HepG2 (cell line): ENCODE data around the gene MYO10. TPM values are rescaled to one million over a fixed set of nuclear protein-coding genes. Genes with fewer than 3 reads are reported as not detected.

Source experiments
- ATAC-seq: fragments of 200-7000 bp; cut with Tn5 transposase; 3 replicates; pipeline ENCODE4 v1.9.1; 2020; ENCODE audit warnings: mild to moderate bottlenecking, moderate library complexity
- BruUV-seq: library from RNA; stranded (reverse); fragments of 400-500 nt; replicated peaks from 2 replicates; lab custom pipeline; 2021; lab: Mats Ljungman, UMichigan
- CTCF ChIA-PET: fragments of 300-600 bp; formaldehyde crosslinking; extraction: SDS; loops from one replicate; lab custom pipeline; 2021; ENCODE audit warnings: low total read pairs, inconsistent platforms, low intra/inter-chr PET ratio; lab: Yijun Ruan, JAX
- POLR2A ChIA-PET: fragments of 350-600 bp; sonication (Branson Sonifier 250); formaldehyde crosslinking; loops from one replicate; lab custom pipeline; 2020; ENCODE audit warnings: antibody characterized with exemption, inconsistent platforms; lab: Yijun Ruan, JAX
- DNase-seq: peaks from one replicate; pipeline ENCODE4 v3.0.0-alpha.2; 2015; ENCODE audit warnings: low spot score
- FAIRE-seq: peaks from 3 replicates; lab custom pipeline; 2011; peaks lifted over from hg19 to GRCh38; lab: Jason Lieb, UNC
- H2AFZ ChIP-seq: one replicate; pipeline ENCODE4 v1.6.1; 2011; ENCODE audit warnings: low read length, inconsistent platforms
- H3K27ac ChIP-seq: fragments of 300-600 bp; 3 replicates; pipeline ENCODE4 v1.8.0; 2011; ENCODE audit warnings: mixed run types, mild to moderate bottlenecking, mixed read lengths, low read length, inconsistent platforms; ENCODE audit not compliant: insufficient read depth; ENCODE audit errors: extremely low read length
- H3K27me3 ChIP-seq, 2 experiments: fragments of 200-600 bp in 1 of 2; 2 replicates in 1 of 2; 3 replicates in 1 of 2; pipeline versions ENCODE4 v1.6.0 to v1.8.0; 2011; ENCODE audit warnings: low read length in 2 of 2, mild to moderate bottlenecking in 2 of 2, moderate library complexity in 2 of 2, inconsistent platforms in 1 of 2; ENCODE audit not compliant: insufficient read depth in 2 of 2, control insufficient read depth in 1 of 2
- H3K36me3 ChIP-seq, 2 experiments: fragments of 200-600 bp in 1 of 2; replicated peaks in 1 of 2; 2 replicates in 1 of 2; 3 replicates in 1 of 2; pipeline versions ENCODE4 v1.5.1 to v1.8.0; 2011; ENCODE audit warnings: low read length in 2 of 2, inconsistent platforms in 1 of 2; ENCODE audit not compliant: insufficient read depth in 2 of 2, control insufficient read depth in 1 of 2
- H3K4me1 ChIP-seq: 2 replicates; pipeline ENCODE4 v1.5.1; 2012; ENCODE audit warnings: low read length, inconsistent platforms; ENCODE audit not compliant: insufficient read depth
- H3K4me2 ChIP-seq: 2 replicates; pipeline ENCODE4 v1.6.0; 2011; ENCODE audit warnings: low read depth, low read length, inconsistent platforms
- H3K4me3 ChIP-seq, 3 experiments: fragments of 200-600 bp in 1 of 3; sonication (generic), shearing (Covaris generic) in 1 of 3; replicated peaks in 1 of 3; 2 replicates each; pipeline ENCODE4 v1.5.1; 2011 to 2016; ENCODE audit warnings: low read length in 3 of 3, inconsistent platforms in 2 of 3, low read depth in 2 of 3, mild to moderate bottlenecking in 2 of 3, control low read depth in 1 of 3, mixed read lengths in 1 of 3; ENCODE audit not compliant: insufficient read depth in 1 of 3
- H3K79me2 ChIP-seq: one replicate; pipeline ENCODE4 v1.6.1; 2011; ENCODE audit warnings: low read length, inconsistent platforms; ENCODE audit not compliant: insufficient read depth
- H3K9ac ChIP-seq: 2 replicates; pipeline ENCODE4 v1.6.0; 2011; ENCODE audit warnings: mild to moderate bottlenecking, low read depth, low read length, inconsistent platforms; ENCODE audit not compliant: insufficient read depth
- H3K9me3 ChIP-seq: 2 replicates; pipeline ENCODE4 v1.5.1; 2012; ENCODE audit warnings: mild to moderate bottlenecking, low read length
- H4K20me1 ChIP-seq: 2 replicates; pipeline ENCODE4 v1.6.0; 2011; ENCODE audit warnings: inconsistent platforms, mild to moderate bottlenecking, low read length, moderate library complexity; ENCODE audit not compliant: insufficient read depth
- ATF7 ChIP-seq, 2 experiments: fragments of 450-650 bp in 1 of 2; sonication (generic) in 1 of 2; formaldehyde crosslinking in 1 of 2; IDR thresholded peaks; 2 replicates each; pipeline versions ENCODE4 v1.4.0 to v1.6.1; 2016 to 2020; ENCODE audit warnings: antibody characterized with exemption in 1 of 2, mild to moderate bottlenecking in 1 of 2, missing genetic modification reagents in 1 of 2
- HMG20B ChIP-seq: conservative IDR thresholded peaks from 2 replicates; pipeline ENCODE4 v1.6.1; 2016; ENCODE audit warnings: missing genetic modification reagents, missing compliant biosample characterization
- IRX3 ChIP-seq: sonication (generic); formaldehyde crosslinking; IDR thresholded peaks from 2 replicates; pipeline ENCODE4 v1.8.1; 2023; ENCODE audit warnings: mild to moderate bottlenecking, low read depth, missing genetic modification reagents, borderline replicate concordance
- KDM6A ChIP-seq: IDR thresholded peaks from 2 replicates; pipeline ENCODE4 v1.6.1; 2016; ENCODE audit warnings: low read depth
- MXD4 ChIP-seq: IDR thresholded peaks from 2 replicates; pipeline ENCODE4 v1.6.1; 2016; ENCODE audit warnings: mild to moderate bottlenecking, missing biosample characterization, missing genetic modification reagents
- POGZ ChIP-seq: sonication (generic); formaldehyde crosslinking; IDR thresholded peaks from 2 replicates; pipeline ENCODE4 v1.4.0; 2020; ENCODE audit warnings: mild to moderate bottlenecking, missing genetic modification reagents
- RBFOX2 ChIP-seq: fragments of 200-400 bp; formaldehyde crosslinking; IDR thresholded peaks from 2 replicates; pipeline ENCODE4 v1.6.1; 2017; ENCODE audit warnings: low read depth, mild to moderate bottlenecking, low read length
- SP5 ChIP-seq: IDR thresholded peaks from 2 replicates; pipeline ENCODE4 v1.6.1; 2016; ENCODE audit warnings: low read depth, borderline replicate concordance
- XBP1 ChIP-seq: sonication (generic); formaldehyde crosslinking; IDR thresholded peaks from 2 replicates; pipeline ENCODE4 v1.5.0; 2020; ENCODE audit warnings: missing genetic modification reagents
- ZBTB7A ChIP-seq: sonication (generic); formaldehyde crosslinking; IDR thresholded peaks from 2 replicates; pipeline ENCODE4 v1.8.0; 2022; ENCODE audit warnings: mild to moderate bottlenecking, missing genetic modification reagents
- ZNF451 ChIP-seq: sonication (generic); formaldehyde crosslinking; IDR thresholded peaks from 2 replicates; pipeline ENCODE4 v1.5.0; 2020; ENCODE audit warnings: mild to moderate bottlenecking, missing genetic modification reagents
- ZNF460 ChIP-seq: sonication (generic); formaldehyde crosslinking; IDR thresholded peaks from 2 replicates; pipeline ENCODE4 v1.5.1; 2020; ENCODE audit warnings: missing genetic modification reagents, mild to moderate bottlenecking, borderline replicate concordance
- ZNF841 ChIP-seq: sonication (generic); formaldehyde crosslinking; IDR thresholded peaks from 2 replicates; pipeline ENCODE4 v1.8.1; 2023; ENCODE audit warnings: missing genetic modification reagents, borderline replicate concordance
- WGBS: methylation state at CpG from one replicate; pipeline ENCODE4 v1.1.6; 2017; ENCODE audit warnings: low lambda C conversion rate; 5-methylcytosine and 5-hydroxymethylcytosine counted together
- in situ Hi-C: cut with HindIII; loops from 2 replicates; pipeline ENCODE4 v1.10.0; 2017; ENCODE audit warnings: low pct_unique_long_range_greater_than_20kb; ENCODE audit not compliant: extremely low pct_ligation_motif_present
- intact Hi-C: fragments of 100-400 bp; cut with micrococcal nuclease; formaldehyde crosslinking; loops from one replicate; pipeline ENCODE4 v1.10.0; 2022; ENCODE audit not compliant: unreplicated experiment
- polyA plus RNA-seq, 8 experiments: library from polyadenylated mRNA; depleted of rRNA in 3 of 8; stranded (reverse) in 7 of 8; unstranded in 1 of 8; fragments of >200 nt; fragmentation: Illumina TruSeq in 4 of 8; extraction: Trizol in 4 of 8; gene quantifications; 2 replicates each; pipeline versions ENCODE4 v1.2.1 to v1.2.3, GENCODE V29; 2011 to 2016; ENCODE audit warnings: low read depth in 4 of 8, missing spikeins in 1 of 8, mixed read lengths in 1 of 8; ENCODE audit not compliant: insufficient read depth in 1 of 8
- total RNA-seq, 5 experiments: library from RNA; depleted of rRNA; stranded (reverse); fragments of >200 nt; fragmentation: Illumina TruSeq; extraction: Trizol; gene quantifications; 2 replicates each; pipeline ENCODE4 v1.2.3, GENCODE V29; 2016; ENCODE audit warnings: low read depth in 1 of 5
- TF ChIP-seq, protein P1 (sequence below): sonication (generic); formaldehyde crosslinking; IDR thresholded peaks from 2 replicates; pipeline ENCODE4 v1.5.0; 2020; ENCODE audit warnings: missing genetic modification reagents, mild to moderate bottlenecking, borderline replicate concordance
- TF ChIP-seq, protein P2 (sequence below): sonication (generic); formaldehyde crosslinking; IDR thresholded peaks from 2 replicates; pipeline ENCODE4 v1.4.0; 2020; ENCODE audit warnings: missing genetic modification reagents
- TF ChIP-seq, protein P3 (sequence below): sonication (generic); formaldehyde crosslinking; IDR thresholded peaks from 2 replicates; pipeline ENCODE4 v1.8.0; 2022; ENCODE audit warnings: missing genetic modification reagents, low read depth, mild to moderate bottlenecking, borderline replicate concordance
- TF ChIP-seq, protein P4 (sequence below): sonication (generic); formaldehyde crosslinking; IDR thresholded peaks from 2 replicates; pipeline ENCODE4 v1.5.0; 2020; ENCODE audit warnings: missing genetic modification reagents
- TF ChIP-seq, protein P5 (sequence below): sonication (generic); formaldehyde crosslinking; IDR thresholded peaks from 2 replicates; pipeline ENCODE4 v1.4.0; 2020; ENCODE audit warnings: low read depth, missing genetic modification reagents

MYO10 gene
- total and polyA plus RNA-seq, 2 of the 13 experiments (the other 11 are each of a cell fraction or from before 2014, with no cell fraction given) = 4.5 to 14.0 TPM

DNA sequence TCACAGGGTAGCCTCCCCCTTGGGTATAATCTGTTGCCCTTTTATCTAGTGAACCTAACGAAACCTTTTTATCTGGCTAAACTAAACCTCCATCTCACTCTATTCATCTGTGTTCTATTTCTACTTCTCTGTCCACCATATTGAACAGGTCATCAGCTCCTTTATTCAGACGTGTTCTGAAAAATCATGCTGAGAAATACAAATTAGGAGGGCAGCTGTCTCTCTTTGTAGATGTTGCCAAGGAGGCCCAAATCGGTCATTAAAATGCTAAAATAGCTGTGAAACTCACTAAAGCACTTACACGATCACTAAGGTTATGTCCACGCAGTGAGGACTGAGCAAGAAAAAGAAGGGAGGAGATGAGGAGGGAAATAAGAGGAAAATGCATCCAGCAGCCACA is 203.7 kb downstream of the MYO10 start:
- H3K36me3 ChIP-seq = peaks cover 1 to 23% of the 10 kb centered on the region in 2 experiments; a peak in 4 of 5 replicates
- FAIRE-seq = no peak
- TF ChIP-seq, protein P1, sequence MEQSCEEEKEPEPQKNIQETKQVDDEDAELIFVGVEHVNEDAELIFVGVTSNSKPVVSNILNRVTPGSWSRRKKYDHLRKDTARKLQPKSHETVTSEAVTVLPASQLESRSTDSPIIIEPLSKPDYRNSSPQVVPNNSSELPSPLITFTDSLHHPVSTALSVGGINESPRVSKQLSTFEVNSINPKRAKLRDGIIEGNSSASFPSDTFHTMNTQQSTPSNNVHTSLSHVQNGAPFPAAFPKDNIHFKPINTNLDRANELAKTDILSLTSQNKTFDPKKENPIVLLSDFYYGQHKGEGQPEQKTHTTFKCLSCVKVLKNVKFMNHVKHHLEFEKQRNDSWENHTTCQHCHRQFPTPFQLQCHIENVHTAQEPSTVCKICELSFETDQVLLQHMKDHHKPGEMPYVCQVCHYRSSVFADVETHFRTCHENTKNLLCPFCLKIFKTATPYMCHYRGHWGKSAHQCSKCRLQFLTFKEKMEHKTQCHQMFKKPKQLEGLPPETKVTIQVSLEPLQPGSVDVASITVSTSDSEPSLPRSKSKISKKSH (CRISPR knock-in tag) = no peak
- TF ChIP-seq ZBTB7A (CRISPR knock-in tag) = no peak
- TF ChIP-seq POGZ = no peak
- no peak for TF ChIP-seq KDM6A
- TF ChIP-seq ZNF451 = no peak
- TF ChIP-seq ATF7 (IDR thresholded peaks at IDR 0.05) = no peak
- TF ChIP-seq ATF7 (CRISPR knock-in tag; IDR thresholded peaks at IDR 0.05) = no peak
- no peak for TF ChIP-seq SP5 (CRISPR knock-in tag)
- no peak for TF ChIP-seq MXD4 (CRISPR knock-in tag)
- TF ChIP-seq ZNF460 (CRISPR knock-in tag) = no peak
- TF ChIP-seq, protein P2, sequence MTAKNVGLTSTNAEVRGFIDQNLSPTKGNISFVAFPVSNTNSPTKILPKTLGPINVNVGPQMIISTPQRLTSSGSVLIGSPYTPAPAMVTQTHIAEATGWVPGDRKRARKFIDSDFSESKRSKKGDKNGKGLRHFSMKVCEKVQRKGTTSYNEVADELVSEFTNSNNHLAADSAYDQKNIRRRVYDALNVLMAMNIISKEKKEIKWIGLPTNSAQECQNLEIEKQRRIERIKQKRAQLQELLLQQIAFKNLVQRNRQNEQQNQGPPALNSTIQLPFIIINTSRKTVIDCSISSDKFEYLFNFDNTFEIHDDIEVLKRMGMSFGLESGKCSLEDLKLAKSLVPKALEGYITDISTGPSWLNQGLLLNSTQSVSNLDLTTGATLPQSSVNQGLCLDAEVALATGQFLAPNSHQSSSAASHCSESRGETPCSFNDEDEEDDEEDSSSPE (CRISPR knock-in tag) = no peak
- TF ChIP-seq ZNF841 = no peak
- TF ChIP-seq, protein P3, sequence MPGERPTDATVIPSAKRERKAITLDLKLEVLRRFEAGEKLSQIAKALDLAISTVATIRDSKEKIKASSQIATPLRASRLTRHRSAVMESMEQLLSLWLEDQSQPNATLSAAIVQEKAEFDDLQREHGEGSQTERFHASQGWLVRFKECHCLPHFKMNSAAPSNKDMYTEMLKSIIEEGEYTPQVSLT = no peak
- no peak for TF ChIP-seq IRX3 (CRISPR knock-in tag)
- TF ChIP-seq HMG20B (CRISPR knock-in tag) = no peak
- TF ChIP-seq RBFOX2 = no peak
- no peak for TF ChIP-seq XBP1 (CRISPR knock-in tag)
- TF ChIP-seq, protein P4, sequence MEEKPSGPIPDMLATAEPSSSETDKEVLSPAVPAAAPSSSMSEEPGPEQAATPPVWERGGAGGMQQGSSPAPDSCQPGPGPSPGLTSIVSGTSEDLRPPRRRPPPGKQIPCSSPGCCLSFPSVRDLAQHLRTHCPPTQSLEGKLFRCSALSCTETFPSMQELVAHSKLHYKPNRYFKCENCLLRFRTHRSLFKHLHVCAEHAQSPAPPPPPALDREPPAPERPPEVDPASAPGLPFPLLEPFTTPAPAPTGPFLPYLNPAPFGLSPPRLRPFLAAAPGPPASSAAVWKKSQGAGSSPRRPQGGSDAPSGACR (CRISPR knock-in tag) = no peak
- TF ChIP-seq, protein P5, sequence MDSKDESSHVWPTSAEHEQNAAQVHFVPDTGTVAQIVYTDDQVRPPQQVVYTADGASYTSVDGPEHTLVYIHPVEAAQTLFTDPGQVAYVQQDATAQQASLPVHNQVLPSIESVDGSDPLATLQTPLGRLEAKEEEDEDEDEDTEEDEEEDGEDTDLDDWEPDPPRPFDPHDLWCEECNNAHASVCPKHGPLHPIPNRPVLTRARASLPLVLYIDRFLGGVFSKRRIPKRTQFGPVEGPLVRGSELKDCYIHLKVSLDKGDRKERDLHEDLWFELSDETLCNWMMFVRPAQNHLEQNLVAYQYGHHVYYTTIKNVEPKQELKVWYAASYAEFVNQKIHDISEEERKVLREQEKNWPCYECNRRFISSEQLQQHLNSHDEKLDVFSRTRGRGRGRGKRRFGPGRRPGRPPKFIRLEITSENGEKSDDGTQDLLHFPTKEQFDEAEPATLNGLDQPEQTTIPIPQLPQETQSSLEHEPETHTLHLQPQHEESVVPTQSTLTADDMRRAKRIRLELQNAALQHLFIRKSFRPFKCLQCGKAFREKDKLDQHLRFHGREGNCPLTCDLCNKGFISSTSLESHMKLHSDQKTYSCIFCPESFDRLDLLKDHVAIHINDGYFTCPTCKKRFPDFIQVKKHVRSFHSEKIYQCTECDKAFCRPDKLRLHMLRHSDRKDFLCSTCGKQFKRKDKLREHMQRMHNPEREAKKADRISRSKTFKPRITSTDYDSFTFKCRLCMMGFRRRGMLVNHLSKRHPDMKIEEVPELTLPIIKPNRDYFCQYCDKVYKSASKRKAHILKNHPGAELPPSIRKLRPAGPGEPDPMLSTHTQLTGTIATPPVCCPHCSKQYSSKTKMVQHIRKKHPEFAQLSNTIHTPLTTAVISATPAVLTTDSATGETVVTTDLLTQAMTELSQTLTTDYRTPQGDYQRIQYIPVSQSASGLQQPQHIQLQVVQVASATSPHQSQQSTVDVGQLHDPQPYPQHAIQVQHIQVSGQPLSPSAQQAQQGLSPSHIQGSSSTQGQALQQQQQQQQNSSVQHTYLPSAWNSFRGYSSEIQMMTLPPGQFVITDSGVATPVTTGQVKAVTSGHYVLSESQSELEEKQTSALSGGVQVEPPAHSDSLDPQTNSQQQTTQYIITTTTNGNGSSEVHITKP (CRISPR knock-in tag) = no peak

More for the DNA sequence above, 203.7 kb downstream of the MYO10 start:
- Histone ChIP-seq H4K20me1 (peaks cover 3% of the 10 kb centered on the region; the same call in 1 of the 2 replicates), H3K79me2 (peaks cover 67% of the 10 kb centered on the region), H3K27me3 (no peaks in the 10 kb centered on the region; a peak in 2 of 5 replicates), H3K4me1 (peaks cover 61% of the 10 kb centered on the region), H3K9ac (no peak overlapping the region), H3K9me3 (no peaks in the 10 kb centered on the region), H3K27ac (no peak overlapping the region), H3K4me3 (no peak overlapping the region), H3K4me2 (no peak overlapping the region), H2AFZ (no peak overlapping the region)
- in situ Hi-C loops = no loop called here
- no peak for DNase-seq
- intact Hi-C loops = loop anchor here (10.0 kb wide), 1 partner anchor 268 kb away; the partner anchor contains the start of gene ZNF622
- no TSS peak for BruUV-seq
- no peak for ATAC-seq
- WGBS = over 99% methylated on average over 5 of the region's 5 CpGs
- CTCF ChIA-PET = no interaction called here
- POLR2A ChIA-PET = no interaction called here
